Posterior vena cava (tissue), 2 donors: ENCODE measurements around the gene PRLR. TPM values are rescaled to one million over a fixed set of nuclear protein-coding genes. Genes with fewer than 3 reads are reported as not detected.

Source experiments
- DNase-seq: peaks from one replicate; pipeline ENCODE4 v3.0.0-alpha.2; 2020; ENCODE audit warnings: low spot score
- intact Hi-C, 2 donors: fragments of 100-400 bp; cut with DNase I; formaldehyde crosslinking; loops; one replicate each; pipeline versions ENCODE4 v1.14.1 to v1.14.2; 2022 to 2023
- total RNA-seq, 2 donors: library from RNA; stranded (reverse); fragmentation: NEBNext Ultra II Directional; extraction: Animal tissue kit (Norgen Biotek cat#: 25700); gene quantifications; one replicate each; pipeline ENCODE4 v1.2.1, GENCODE V29; 2021
- donor health status: DM: yes; HTN: yes; CAD: no.
- donor health status: DM: yes; HTN: yes; CAD: no.

PRLR gene
- total RNA-seq, 2 donors from 2014 or later = 0.86 to 2.5 TPM

GRCh38 chr5:35101016-35101415, 129.3 kb downstream of the PRLR start:
- intact Hi-C loops = no loop called here
- no peak for DNase-seq

- DNase-seq = no peak
- intact Hi-C loops = no loop called here
These were observed 132.1 kb downstream of the PRLR start for GRCh38 chr5:35098214-35098613.

GRCh38 chr5:35096932-35097331, 133.4 kb downstream of the PRLR start:
- intact Hi-C loops = no loop called here

GRCh38 chr5:35096216-35096615, 134.1 kb downstream of the PRLR start:
- intact Hi-C loops = no loop called here
- no peak for DNase-seq

More at GRCh38 chr5:35096932-35097331, 133.4 kb downstream of the PRLR start:
- DNase-seq = no peak

- DNase-seq = no peak
- intact Hi-C loops = no loop called here
These were observed 134.9 kb downstream of the PRLR start for GRCh38 chr5:35095366-35095765.

GRCh38 chr5:35094948-35095347, 135.3 kb downstream of the PRLR start:
- DNase-seq = no peak
- intact Hi-C loops = no loop called here

- no peak for DNase-seq
- intact Hi-C loops = no loop called here
These were observed 137.6 kb downstream of the PRLR start for GRCh38 chr5:35092703-35093102.

GRCh38 chr5:35091704-35092103, 138.6 kb downstream of the PRLR start:
- intact Hi-C loops = no loop called here
- no peak for DNase-seq

- DNase-seq = no peak
- intact Hi-C loops = no loop called here
These were observed 140.7 kb downstream of the PRLR start for GRCh38 chr5:35089334-35090314.

- DNase-seq = no peak
- intact Hi-C loops = no loop called here
These were observed 142.3 kb downstream of the PRLR start for GRCh38 chr5:35087991-35088390.

GRCh38 chr5:35083150-35083549, 147.1 kb downstream of the PRLR start:
- intact Hi-C loops = no loop called here
- no peak for DNase-seq

GRCh38 chr5:35082530-35082929, 147.8 kb downstream of the PRLR start:
- intact Hi-C loops = no loop called here
- no peak for DNase-seq

GRCh38 chr5:35081134-35081533, 149.2 kb downstream of the PRLR start:
- no peak for DNase-seq
- intact Hi-C loops = no loop called here

GRCh38 chr5:35073160-35073559, 157.1 kb downstream of the PRLR start:
- no peak for DNase-seq
- intact Hi-C loops = no loop called here

GRCh38 chr5:35069188-35069587, 161.1 kb downstream of the PRLR start:
- no peak for DNase-seq
- intact Hi-C loops = no loop called here

- no peak for DNase-seq
- intact Hi-C loops = no loop called here
These were observed 162.3 kb downstream of the PRLR start for GRCh38 chr5:35067985-35068384.

GRCh38 chr5:35066260-35066795, 164.0 kb downstream of the PRLR start:
- intact Hi-C loops = no loop called here
- DNase-seq = no peak

GRCh38 chr5:35063414-35063813, 166.9 kb downstream of the PRLR start:
- no peak for DNase-seq

GRCh38 chr5:35061211-35061770, 169.0 kb downstream of the PRLR start:
- DNase-seq = no peak
- intact Hi-C loops = no loop called here

More at GRCh38 chr5:35063414-35063813, 166.9 kb downstream of the PRLR start:
- intact Hi-C loops = no loop called here

GRCh38 chr5:35060236-35060635, 170.1 kb downstream of the PRLR start:
- intact Hi-C loops = no loop called here
- DNase-seq = no peak
